ENCODE data around the gene URB2.

GRCh38 chr1:229579059-229579673 lies 46.9 kb upstream of the URB2 start:
- TF ChIP-seq EZH2phosphoT487 (IDR thresholded peaks at IDR 0.05; ENCODE audit: unreplicated experiment), result no peak
- TF ChIP-seq CTCF (conservative IDR thresholded peaks at IDR 0.05; ENCODE audit: low read depth in 2 of 2), result no peak
- no peak for TF ChIP-seq REST (IDR thresholded peaks at IDR 0.05; ENCODE audit: unreplicated experiment)
- no peak for TF ChIP-seq ETS1 (IDR thresholded peaks at IDR 0.05)
- no peak for TF ChIP-seq EZH2 (IDR thresholded peaks at IDR 0.05; ENCODE audit: low read depth, unreplicated experiment)
- TF ChIP-seq POLR2AphosphoS5 (IDR thresholded peaks at IDR 0.05; ENCODE audit: low read depth), result no peak
